ENCODE measurements around the gene ADGRL3. TPM values are rescaled to one million over a fixed set of nuclear protein-coding genes. Genes with fewer than 3 reads are reported as not detected.

The ADGRL3 gene
- total RNA-seq, 1 donor from 2014 or later: not detected

DNA sequence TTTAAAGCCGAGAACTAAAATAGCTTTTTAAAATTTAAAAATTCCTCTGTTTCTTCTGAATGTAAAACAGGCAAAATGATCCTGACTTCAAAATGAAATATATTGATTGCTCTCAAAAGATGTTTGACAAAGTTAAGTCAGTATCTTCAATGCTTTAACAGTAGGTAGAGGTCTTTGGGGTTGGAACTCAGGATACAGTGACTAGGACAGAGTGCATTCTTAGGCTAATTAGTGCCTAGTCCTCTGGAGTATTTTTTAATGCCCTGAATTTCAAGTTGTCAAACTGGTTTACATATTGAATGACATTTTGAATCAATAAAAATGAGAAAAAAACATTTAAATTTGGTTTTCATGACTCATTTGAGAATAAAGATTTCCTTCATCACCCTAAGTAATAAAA lies 877.3 kb downstream of the ADGRL3 start:
- Mint-ChIP-seq H3K9me3 (peaks cover 2% of the 10 kb centered on the region), H3K27me3 (ENCODE audit: insufficient read depth) (no peaks in the 10 kb centered on the region), H3K4me3 (no peak overlapping the region), H3K36me3 (ENCODE audit: low read depth) (no peaks in the 10 kb centered on the region), H3K27ac (no peak overlapping the region), H3K4me1 (ENCODE audit: low read depth) (no peaks in the 10 kb centered on the region)
- DNase-seq (ENCODE audit: low spot score): no peak
- intact Hi-C loops (cut with micrococcal nuclease): no loop called here

DNA sequence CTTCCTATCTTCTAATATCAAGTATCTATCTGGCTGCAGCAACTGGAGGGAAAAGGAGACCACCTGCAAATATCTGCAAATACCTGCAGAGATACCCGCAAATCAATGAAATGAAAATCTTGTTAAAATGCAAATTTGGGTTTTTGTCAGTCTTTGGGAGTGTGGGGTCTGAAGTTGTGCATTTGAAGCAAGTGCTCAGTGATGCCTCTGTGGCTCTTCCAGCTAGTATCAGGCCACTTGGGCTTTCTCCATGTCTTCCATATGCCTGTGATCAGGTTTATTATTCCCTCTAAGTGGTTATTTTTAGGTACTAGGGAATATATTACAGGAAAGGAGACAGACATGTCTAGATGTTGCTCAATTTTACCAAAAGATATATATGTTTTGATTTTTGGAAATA lies 880.3 kb downstream of the ADGRL3 start:
- DNase-seq (ENCODE audit: low spot score): no peak
- no peaks in the 10 kb centered on the region for H3K4me1 Mint-ChIP-seq (ENCODE audit: low read depth)
- no peaks in the 10 kb centered on the region for H3K36me3 Mint-ChIP-seq (ENCODE audit: low read depth)
- no peak overlapping the region for H3K27ac Mint-ChIP-seq
- intact Hi-C loops (cut with micrococcal nuclease): no loop called here
- no peak overlapping the region for H3K4me3 Mint-ChIP-seq
- H3K9me3 Mint-ChIP-seq: no peaks in the 10 kb centered on the region
- H3K27me3 Mint-ChIP-seq (ENCODE audit: insufficient read depth): no peaks in the 10 kb centered on the region

GRCh38 chr4:62087706-62088105 lies 887.6 kb downstream of the ADGRL3 start:
- Mint-ChIP-seq H3K36me3 (ENCODE audit: low read depth) (no peaks in the 10 kb centered on the region), H3K4me1 (ENCODE audit: low read depth) (no peaks in the 10 kb centered on the region), H3K27me3 (ENCODE audit: insufficient read depth) (no peaks in the 10 kb centered on the region), H3K9me3 (peaks cover 18% of the 10 kb centered on the region), H3K4me3 (no peak overlapping the region), H3K27ac (no peak overlapping the region)
- intact Hi-C loops (cut with micrococcal nuclease): no loop called here
- DNase-seq (ENCODE audit: low spot score): no peak

DNA sequence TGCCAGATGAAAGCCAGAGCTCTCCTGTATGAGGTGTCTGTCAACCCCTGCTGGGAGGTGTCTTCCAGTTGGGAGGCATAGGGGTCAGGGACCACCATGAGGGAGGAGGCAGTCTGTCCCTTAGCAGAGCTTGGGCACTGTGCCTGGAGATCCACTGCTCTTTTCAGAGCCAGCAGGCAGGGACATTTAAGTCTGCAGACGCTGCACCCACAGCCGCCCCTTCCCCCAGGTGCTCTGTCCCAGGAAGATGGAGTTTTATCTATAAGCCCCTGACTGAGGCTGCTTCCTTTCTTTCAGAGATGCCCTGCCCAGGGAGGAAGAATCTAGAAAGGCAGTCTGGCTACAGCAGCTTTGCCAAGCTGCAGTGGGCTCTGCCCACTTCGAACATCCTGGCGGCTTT lies 893.6 kb downstream of the ADGRL3 start:
- H3K36me3 Mint-ChIP-seq (ENCODE audit: low read depth): no peaks in the 10 kb centered on the region

DNA sequence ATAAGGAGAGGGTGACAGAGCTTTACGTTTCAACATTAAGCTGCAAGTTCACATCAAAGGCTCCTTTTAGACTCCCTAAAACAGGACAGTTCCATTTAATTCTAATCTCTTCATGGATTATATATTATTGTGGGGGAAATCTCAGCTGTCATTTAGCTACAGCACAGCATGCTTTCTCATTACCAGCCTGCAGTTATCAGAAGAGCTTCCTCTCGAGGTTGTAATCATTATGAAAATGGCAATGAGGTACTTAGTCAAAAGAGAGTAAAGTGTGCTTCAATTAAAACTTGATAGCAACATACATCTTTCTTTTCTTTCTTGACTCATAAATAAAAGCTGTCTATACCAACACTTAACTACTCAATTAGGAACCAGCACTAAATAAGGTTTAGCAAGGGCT lies 896.8 kb downstream of the ADGRL3 start:
- Mint-ChIP-seq H3K27me3 (ENCODE audit: insufficient read depth) (no peaks in the 10 kb centered on the region), H3K4me1 (ENCODE audit: low read depth) (no peaks in the 10 kb centered on the region), H3K27ac (no peak overlapping the region), H3K4me3 (no peak overlapping the region), H3K9me3 (peaks cover 9% of the 10 kb centered on the region), H3K36me3 (ENCODE audit: low read depth) (no peaks in the 10 kb centered on the region)
- intact Hi-C loops (cut with micrococcal nuclease): no loop called here
- no peak for DNase-seq (ENCODE audit: low spot score)

More for the DNA sequence above, 893.6 kb downstream of the ADGRL3 start:
- H3K27ac Mint-ChIP-seq: no peak overlapping the region
- H3K4me3 Mint-ChIP-seq: no peak overlapping the region
- DNase-seq (ENCODE audit: low spot score): no peak
- H3K27me3 Mint-ChIP-seq (ENCODE audit: insufficient read depth): no peaks in the 10 kb centered on the region
- intact Hi-C loops (cut with micrococcal nuclease): no loop called here
- peaks cover 25% of the 10 kb centered on the region for H3K9me3 Mint-ChIP-seq
- no peaks in the 10 kb centered on the region for H3K4me1 Mint-ChIP-seq (ENCODE audit: low read depth)

DNA sequence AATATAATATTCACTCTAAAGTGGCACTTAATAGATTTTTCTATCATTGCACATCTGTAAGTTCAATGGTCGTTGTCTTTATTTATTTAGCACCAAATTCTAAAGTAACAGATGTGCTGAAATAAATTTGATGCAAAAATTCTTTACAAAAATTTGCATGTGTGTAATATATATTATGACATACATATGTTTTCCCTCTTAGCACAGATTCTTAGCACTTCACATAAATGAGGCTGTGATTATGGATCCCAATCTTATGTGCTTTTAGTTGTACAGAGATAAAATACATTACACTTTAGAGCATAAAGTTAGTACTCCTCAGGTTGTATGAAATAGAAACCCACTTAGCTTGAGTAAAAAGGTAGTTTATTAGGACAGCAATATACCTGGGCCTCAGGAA lies 915.1 kb downstream of the ADGRL3 start:
- H3K4me1 Mint-ChIP-seq (ENCODE audit: low read depth): no peaks in the 10 kb centered on the region
- H3K27me3 Mint-ChIP-seq (ENCODE audit: insufficient read depth): no peaks in the 10 kb centered on the region
- H3K9me3 Mint-ChIP-seq: peaks cover 8% of the 10 kb centered on the region
- no peaks in the 10 kb centered on the region for H3K36me3 Mint-ChIP-seq (ENCODE audit: low read depth)
- no peak overlapping the region for H3K4me3 Mint-ChIP-seq
- intact Hi-C loops (cut with micrococcal nuclease): no loop called here
- DNase-seq (ENCODE audit: low spot score): no peak
- no peak overlapping the region for H3K27ac Mint-ChIP-seq

GRCh38 chr4:62117886-62118285 lies 917.8 kb downstream of the ADGRL3 start:
- peaks cover 8% of the 10 kb centered on the region for H3K9me3 Mint-ChIP-seq
- no peak for DNase-seq (ENCODE audit: low spot score)
- no peaks in the 10 kb centered on the region for H3K36me3 Mint-ChIP-seq (ENCODE audit: low read depth)
- no peaks in the 10 kb centered on the region for H3K27me3 Mint-ChIP-seq (ENCODE audit: insufficient read depth)
- intact Hi-C loops (cut with micrococcal nuclease): no loop called here
- H3K4me1 Mint-ChIP-seq (ENCODE audit: low read depth): no peaks in the 10 kb centered on the region
- no peak overlapping the region for H3K4me3 Mint-ChIP-seq
- no peak overlapping the region for H3K27ac Mint-ChIP-seq

- Mint-ChIP-seq H3K4me1 (ENCODE audit: low read depth) (no peaks in the 10 kb centered on the region), H3K27me3 (ENCODE audit: insufficient read depth) (no peaks in the 10 kb centered on the region), H3K9me3 (peaks cover 11% of the 10 kb centered on the region), H3K4me3 (no peak overlapping the region), H3K27ac (no peak overlapping the region), H3K36me3 (ENCODE audit: low read depth) (no peaks in the 10 kb centered on the region)
- DNase-seq (ENCODE audit: low spot score): no peak
- intact Hi-C loops (cut with micrococcal nuclease): no loop called here
Measured at GRCh38 chr4:62118558-62118957, 918.4 kb downstream of the ADGRL3 start.

- intact Hi-C loops (cut with micrococcal nuclease): no loop called here
- no peak overlapping the region for H3K4me3 Mint-ChIP-seq
- peaks cover 16% of the 10 kb centered on the region for H3K9me3 Mint-ChIP-seq
- DNase-seq (ENCODE audit: low spot score): no peak
- no peaks in the 10 kb centered on the region for H3K36me3 Mint-ChIP-seq (ENCODE audit: low read depth)
- H3K27me3 Mint-ChIP-seq (ENCODE audit: insufficient read depth): no peaks in the 10 kb centered on the region
- H3K27ac Mint-ChIP-seq: no peak overlapping the region
- no peaks in the 10 kb centered on the region for H3K4me1 Mint-ChIP-seq (ENCODE audit: low read depth)
Measured at GRCh38 chr4:62119195-62119594, 919.1 kb downstream of the ADGRL3 start.

GRCh38 chr4:62126064-62126732 lies 926.1 kb downstream of the ADGRL3 start:
- H3K9me3 Mint-ChIP-seq: peaks cover 17% of the 10 kb centered on the region
- intact Hi-C loops (cut with micrococcal nuclease): no loop called here

More at GRCh38 chr4:62126064-62126732, 926.1 kb downstream of the ADGRL3 start:
- Mint-ChIP-seq H3K36me3 (ENCODE audit: low read depth) (no peaks in the 10 kb centered on the region), H3K27me3 (ENCODE audit: insufficient read depth) (no peaks in the 10 kb centered on the region), H3K27ac (no peak overlapping the region), H3K4me1 (ENCODE audit: low read depth) (no peaks in the 10 kb centered on the region), H3K4me3 (no peak overlapping the region)
- no peak for DNase-seq (ENCODE audit: low spot score)

Data from activated T-helper 1 cell treated with anti-CD3 and anti-CD28 coated beads, Interleukin-12 subunit alpha, Interleukin-12 subunit beta, Interleukin-2, Interleukin-4 antibody, amounts not matched to agents 30 ng/mL and 10 ng/mL and 1 ng/mL, durations not matched to agents 14 hours and 24 hours and 36 hours (primary cell).